Activated CD8-positive, alpha-beta T cell treated with anti-CD3 and anti-CD28 coated beads for 36 hours (primary cell): ENCODE results near the gene LIMA1. TPM values are rescaled to one million over a fixed set of nuclear protein-coding genes. Genes with fewer than 3 reads are reported as not detected.

Experiments
- ATAC-seq: fragments of 200-7000 bp; cut with Tn5 transposase; one replicate; pipeline ENCODE4 v1.10.0; 2021; ENCODE audit warnings: mild to moderate bottlenecking, moderate library complexity
- CTCF ChIA-PET: fragments of 350-600 bp; sonication (Branson Sonifier 250); formaldehyde crosslinking; loops from one replicate; lab custom pipeline; 2021; ENCODE audit warnings: antibody characterized with exemption; lab: Charles Lee
- POLR2A ChIA-PET: fragments of 350-600 bp; sonication (Branson Sonifier 250); formaldehyde crosslinking; loops from one replicate; lab custom pipeline; 2021; ENCODE audit warnings: antibody characterized with exemption; lab: Charles Lee
- DNase-seq: peaks from one replicate; pipeline ENCODE4 v3.0.0-alpha.2; 2020
- H3K27ac Mint-ChIP-seq: one replicate; pipeline ENCODE4 v1.8.0; 2021; ENCODE audit warnings: mild to moderate bottlenecking, mixed read lengths
- H3K27me3 Mint-ChIP-seq: one replicate; pipeline ENCODE4 v1.8.0; 2021; ENCODE audit warnings: mixed read lengths
- H3K36me3 Mint-ChIP-seq: one replicate; pipeline ENCODE4 v1.8.0; 2021; ENCODE audit warnings: low read depth, mixed read lengths
- H3K4me1 Mint-ChIP-seq: one replicate; pipeline ENCODE4 v1.8.0; 2021; ENCODE audit warnings: low read depth, mixed read lengths
- H3K4me3 Mint-ChIP-seq: one replicate; pipeline ENCODE4 v1.8.0; 2021; ENCODE audit warnings: mild to moderate bottlenecking, moderate library complexity, mixed read lengths
- H3K9me3 Mint-ChIP-seq: one replicate; pipeline ENCODE4 v1.8.0; 2021; ENCODE audit warnings: mixed read lengths
- intact Hi-C: fragments of 100-400 bp; cut with micrococcal nuclease; formaldehyde crosslinking; loops from one replicate; pipeline ENCODE4 v1.10.0; 2022
- total RNA-seq, 2 experiments: library from RNA; stranded (reverse); gene quantifications; one replicate each; pipeline ENCODE4 v1.2.3, GENCODE V29; 2021
- TF ChIP-seq, protein P1 (sequence below): fragments of 200-600 bp; IDR thresholded peaks from one replicate; pipeline ENCODE4 v1.8.0; 2022; ENCODE audit warnings: antibody characterized with exemption, mild to moderate bottlenecking

The LIMA1 gene
- total RNA-seq, 2 experiments from 2014 or later = 44.2 to 45.5 TPM

DNA sequence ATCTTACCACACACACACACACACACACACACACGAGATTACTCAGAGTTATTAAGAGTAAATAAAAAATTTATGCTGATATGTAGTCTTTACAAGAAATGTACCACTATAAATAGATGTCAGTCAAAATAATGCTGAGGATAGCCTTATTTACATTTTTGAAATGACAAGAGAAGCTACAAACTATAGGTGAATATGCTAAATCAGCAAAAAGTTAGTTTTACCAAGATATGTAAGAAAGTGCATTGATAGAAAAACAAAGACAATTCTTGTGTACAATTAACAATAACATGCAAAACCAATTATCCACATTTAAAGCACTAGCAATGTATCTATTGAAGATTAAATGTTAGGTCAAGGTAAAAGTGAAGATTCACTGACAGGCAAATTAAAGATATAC is 69.3 kb downstream of the LIMA1 start:
- intact Hi-C loops = no loop called here
- ATAC-seq (no peak), DNase-seq (no peak)
- TF ChIP-seq, protein P1, sequence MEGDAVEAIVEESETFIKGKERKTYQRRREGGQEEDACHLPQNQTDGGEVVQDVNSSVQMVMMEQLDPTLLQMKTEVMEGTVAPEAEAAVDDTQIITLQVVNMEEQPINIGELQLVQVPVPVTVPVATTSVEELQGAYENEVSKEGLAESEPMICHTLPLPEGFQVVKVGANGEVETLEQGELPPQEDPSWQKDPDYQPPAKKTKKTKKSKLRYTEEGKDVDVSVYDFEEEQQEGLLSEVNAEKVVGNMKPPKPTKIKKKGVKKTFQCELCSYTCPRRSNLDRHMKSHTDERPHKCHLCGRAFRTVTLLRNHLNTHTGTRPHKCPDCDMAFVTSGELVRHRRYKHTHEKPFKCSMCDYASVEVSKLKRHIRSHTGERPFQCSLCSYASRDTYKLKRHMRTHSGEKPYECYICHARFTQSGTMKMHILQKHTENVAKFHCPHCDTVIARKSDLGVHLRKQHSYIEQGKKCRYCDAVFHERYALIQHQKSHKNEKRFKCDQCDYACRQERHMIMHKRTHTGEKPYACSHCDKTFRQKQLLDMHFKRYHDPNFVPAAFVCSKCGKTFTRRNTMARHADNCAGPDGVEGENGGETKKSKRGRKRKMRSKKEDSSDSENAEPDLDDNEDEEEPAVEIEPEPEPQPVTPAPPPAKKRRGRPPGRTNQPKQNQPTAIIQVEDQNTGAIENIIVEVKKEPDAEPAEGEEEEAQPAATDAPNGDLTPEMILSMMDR = no peak
- Mint-ChIP-seq H3K4me3 (no peak overlapping the region), H3K27me3 (no peaks in the 10 kb centered on the region), H3K36me3 (peaks cover 24% of the 10 kb centered on the region), H3K4me1 (peaks cover 49% of the 10 kb centered on the region), H3K9me3 (no peaks in the 10 kb centered on the region), H3K27ac (peak overlapping the region; percentile 67)
- ChIA-PET CTCF (interaction anchor here (0.6 to 2.1 kb wide), 3 partner anchors 17 to 101 kb away, joined by 3 to 9 read pairs (median 3); no protein-coding TSS in a partner anchor), POLR2A (no interaction called here)

DNA sequence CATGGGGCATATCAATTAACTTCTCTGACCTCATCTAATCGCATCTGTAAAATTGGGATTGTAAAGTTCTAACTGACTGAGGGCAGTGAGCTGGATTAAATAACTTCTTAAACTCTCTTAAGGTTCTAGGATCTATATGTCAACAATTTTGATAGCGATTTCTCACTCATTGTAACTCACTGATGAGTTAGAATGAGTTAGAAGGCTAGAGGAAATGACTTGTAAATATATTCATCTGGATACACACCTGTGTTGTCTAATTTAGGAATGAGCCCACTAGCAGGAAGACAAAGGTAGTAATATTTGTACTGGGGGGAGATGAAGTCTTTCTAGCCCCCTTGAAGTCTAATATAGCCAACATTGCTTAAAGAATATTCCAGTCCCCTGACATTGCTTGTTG is 69.9 kb downstream of the LIMA1 start:
- POLR2A ChIA-PET = interaction anchor here (1.0 kb wide), 1 partner anchor 9 kb away, joined by 3 read pairs; no protein-coding TSS in a partner anchor
- TF ChIP-seq, protein P1 = no peak
- DNase-seq = no peak
- Mint-ChIP-seq H3K4me1 (peaks cover 46% of the 10 kb centered on the region), H3K27me3 (no peaks in the 10 kb centered on the region), H3K4me3 (no peak overlapping the region), H3K36me3 (peaks cover 20% of the 10 kb centered on the region), H3K27ac (peak overlapping the region; percentile 67), H3K9me3 (no peaks in the 10 kb centered on the region)
- no peak for ATAC-seq
- intact Hi-C loops = no loop called here
- CTCF ChIA-PET = interaction anchor here (0.7 to 3.1 kb wide), 5 partner anchors 8 to 102 kb away, joined by 3 to 15 read pairs (median 5); partner anchors contain the start of gene COX14

DNA sequence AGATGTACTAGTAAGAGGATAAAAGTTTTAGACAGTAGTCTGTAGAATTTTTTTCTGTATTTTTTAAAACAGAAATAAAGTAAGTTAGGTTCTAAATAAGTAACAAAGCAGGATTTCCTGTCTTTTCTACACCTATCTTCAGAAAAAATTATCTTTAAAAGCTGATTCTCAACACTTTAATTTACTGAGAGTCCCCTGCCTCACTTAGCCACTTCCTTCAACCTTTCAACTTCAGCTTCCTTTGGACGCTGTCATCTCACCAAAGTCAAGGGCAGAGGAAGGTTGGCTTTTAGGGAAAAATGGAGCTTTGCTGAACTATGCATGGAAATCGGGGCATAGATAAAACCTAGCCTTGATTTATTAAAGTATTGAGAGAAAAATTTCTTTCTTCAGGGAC is 71.3 kb downstream of the LIMA1 start:
- CTCF ChIA-PET = interaction anchor here (0.9 to 3.1 kb wide), 8 partner anchors 9 to 157 kb away, joined by 3 to 15 read pairs (median 4); partner anchors contain the start of gene COX14
- Mint-ChIP-seq H3K27me3 (no peaks in the 10 kb centered on the region), H3K9me3 (no peaks in the 10 kb centered on the region), H3K4me1 (peaks cover 36% of the 10 kb centered on the region), H3K4me3 (peak overlapping the region; percentile 34), H3K27ac (peak overlapping the region; percentile 90), H3K36me3 (peaks cover 12% of the 10 kb centered on the region)
- POLR2A ChIA-PET = interaction anchor here (0.9 kb wide), 1 partner anchor 63 kb away, joined by 3 read pairs; no protein-coding TSS in a partner anchor
- peak; percentile 35 for ATAC-seq
- intact Hi-C loops = no loop called here
- DNase-seq = no peak
- TF ChIP-seq, protein P1 = no peak

DNA sequence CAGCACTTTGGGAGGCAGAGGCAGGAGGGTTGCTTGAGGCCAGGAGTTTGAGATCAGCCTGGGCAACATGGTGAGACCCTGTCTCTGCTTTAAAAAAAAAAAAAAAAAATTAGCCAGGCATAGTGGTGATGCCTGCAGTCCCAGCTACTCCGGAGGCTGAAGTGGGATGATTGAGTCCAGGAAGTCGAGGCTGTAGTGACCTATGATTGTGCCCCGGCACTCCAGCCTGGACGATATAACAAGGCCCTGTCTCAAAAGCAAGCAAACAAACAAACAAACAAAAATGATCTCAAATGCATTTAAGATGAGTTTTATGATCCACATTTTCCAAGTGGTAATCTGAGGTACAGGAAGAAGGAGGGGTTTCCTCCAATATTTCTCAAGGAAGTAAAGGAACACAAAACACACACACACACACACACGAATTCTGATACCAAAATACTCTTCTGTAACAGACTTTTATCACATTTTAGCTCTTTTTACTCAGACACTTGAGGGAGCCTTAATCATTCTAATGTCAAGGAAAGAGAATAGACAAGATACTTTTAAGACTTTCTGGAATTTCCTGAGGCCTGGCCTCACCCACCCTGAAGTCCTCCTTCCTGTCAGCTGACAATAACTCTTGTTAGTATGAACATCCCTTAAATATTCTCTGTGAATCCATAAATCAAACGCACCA is 71.8 kb downstream of the LIMA1 start:
- TF ChIP-seq, protein P1 = no peak

DNA sequence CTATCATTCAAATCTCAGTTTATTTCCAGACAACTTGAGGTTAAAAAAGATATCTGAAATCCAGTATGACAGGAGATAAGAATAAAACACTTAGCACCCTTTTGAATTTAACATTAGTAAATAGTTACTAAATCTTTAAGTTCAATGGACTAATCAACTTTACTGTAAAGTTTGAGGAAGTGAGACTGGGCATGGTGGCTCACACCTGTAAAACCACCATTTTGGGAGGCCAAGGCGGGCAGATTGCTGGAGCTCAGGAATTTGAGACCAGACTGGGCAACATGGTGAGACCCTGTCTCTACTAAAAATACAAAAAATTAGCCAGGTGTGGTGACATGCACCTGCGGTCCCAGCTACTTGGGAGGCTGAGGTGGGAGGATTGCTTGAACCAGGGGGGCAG is 75.9 kb downstream of the LIMA1 start:
- DNase-seq (no peak), ATAC-seq (no peak)
- peaks cover 16% of the 10 kb centered on the region for H3K4me1 Mint-ChIP-seq
- POLR2A ChIA-PET = interaction anchor here (1.1 to 1.6 kb wide), 2 partner anchors 9 to 14 kb away, joined by 4 to 5 read pairs; no protein-coding TSS in a partner anchor
- TF ChIP-seq, protein P1 = no peak
- intact Hi-C loops = no loop called here
- H3K9me3 Mint-ChIP-seq = no peaks in the 10 kb centered on the region
- H3K27me3 Mint-ChIP-seq = no peaks in the 10 kb centered on the region
- CTCF ChIA-PET = interaction anchor here (2.3 kb wide), 1 partner anchor 14 kb away, joined by 9 read pairs; no protein-coding TSS in a partner anchor
- peaks cover 16% of the 10 kb centered on the region for H3K36me3 Mint-ChIP-seq
- H3K4me3 Mint-ChIP-seq = no peak overlapping the region
- H3K27ac Mint-ChIP-seq = no peak overlapping the region

More for the DNA sequence above, 71.8 kb downstream of the LIMA1 start:
- Mint-ChIP-seq H3K9me3 (no peaks in the 10 kb centered on the region), H3K27ac (peak overlapping the region; percentile 90), H3K27me3 (no peaks in the 10 kb centered on the region), H3K36me3 (peaks cover 12% of the 10 kb centered on the region), H3K4me3 (peak overlapping the region; percentile 34), H3K4me1 (peaks cover 35% of the 10 kb centered on the region)
- ATAC-seq = peak; percentile 42
- DNase-seq = no peak
- ChIA-PET CTCF (interaction anchor here (0.9 to 3.1 kb wide), 6 partner anchors 10 to 103 kb away, joined by 3 to 15 read pairs (median 4); partner anchors contain the start of gene COX14), POLR2A (interaction anchor here (0.9 to 1.0 kb wide), 2 partner anchors 10 to 64 kb away, joined by 3 read pairs; no protein-coding TSS in a partner anchor)
- intact Hi-C loops = no loop called here
